ENCODE measurements around the gene AMZ1.

Gene AMZ1

GRCh38 chr7:2687881-2688318 lies at the start of gene AMZ1:
Gene AMZ1 (plus strand): TSS chr7:2688202. CDS start chr7:2700452, 12,250 bp downstream.
- TF ChIP-seq JUND (IDR thresholded peaks at IDR 0.05; ENCODE audit: low read depth), result no peak
- DNase-seq (ENCODE audit: low read depth in 1 of 2, low spot score in 1 of 2), result peak; percentile 85 to 86
- in situ Hi-C loops (cut with HindIII; ENCODE audit: low pct_unique_long_range_greater_than_20kb, low sequenced_read_pairs), result no loop called here

GRCh38 chr7:2638224-2638991 lies 49.6 kb upstream of the AMZ1 start:
- no peak for TF ChIP-seq JUND (IDR thresholded peaks at IDR 0.05; ENCODE audit: low read depth)
- DNase-seq (ENCODE audit: low read depth in 1 of 2, low spot score in 1 of 2), result no peak
- in situ Hi-C loops (cut with HindIII; ENCODE audit: low pct_unique_long_range_greater_than_20kb, low sequenced_read_pairs), result no loop called here

GRCh38 chr7:2639181-2639681 lies 48.8 kb upstream of the AMZ1 start:
- no peak for TF ChIP-seq JUND (IDR thresholded peaks at IDR 0.05; ENCODE audit: low read depth)
- no peak for DNase-seq (ENCODE audit: low read depth in 1 of 2, low spot score in 1 of 2)
- in situ Hi-C loops (cut with HindIII; ENCODE audit: low pct_unique_long_range_greater_than_20kb, low sequenced_read_pairs), result no loop called here

- TF ChIP-seq JUND (IDR thresholded peaks at IDR 0.05; ENCODE audit: low read depth), result no peak
- no peak for DNase-seq (ENCODE audit: low read depth in 1 of 2, low spot score in 1 of 2)
- in situ Hi-C loops (cut with HindIII; ENCODE audit: low pct_unique_long_range_greater_than_20kb, low sequenced_read_pairs), result no loop called here
Measured at GRCh38 chr7:2639695-2640481, 48.1 kb upstream of the AMZ1 start.

- in situ Hi-C loops (cut with HindIII; ENCODE audit: low pct_unique_long_range_greater_than_20kb, low sequenced_read_pairs), result no loop called here
- TF ChIP-seq JUND (IDR thresholded peaks at IDR 0.05; ENCODE audit: low read depth), result no peak
- DNase-seq (ENCODE audit: low read depth in 1 of 2, low spot score in 1 of 2), result peak in 1 of 2 experiments; percentile 39
Measured at GRCh38 chr7:2640482-2640830, 47.5 kb upstream of the AMZ1 start.

GRCh38 chr7:2640846-2641316 lies 47.1 kb upstream of the AMZ1 start:
- no peak for DNase-seq (ENCODE audit: low read depth in 1 of 2, low spot score in 1 of 2)
- no peak for TF ChIP-seq JUND (IDR thresholded peaks at IDR 0.05; ENCODE audit: low read depth)
- in situ Hi-C loops (cut with HindIII; ENCODE audit: low pct_unique_long_range_greater_than_20kb, low sequenced_read_pairs), result no loop called here

GRCh38 chr7:2641406-2642393 lies 46.3 kb upstream of the AMZ1 start:
- DNase-seq (ENCODE audit: low read depth in 1 of 2, low spot score in 1 of 2), result no peak
- in situ Hi-C loops (cut with HindIII; ENCODE audit: low pct_unique_long_range_greater_than_20kb, low sequenced_read_pairs), result no loop called here

GRCh38 chr7:2643386-2644219 lies 44.4 kb upstream of the AMZ1 start:
- TF ChIP-seq JUND (IDR thresholded peaks at IDR 0.05; ENCODE audit: low read depth), result no peak
- in situ Hi-C loops (cut with HindIII; ENCODE audit: low pct_unique_long_range_greater_than_20kb, low sequenced_read_pairs), result no loop called here
- DNase-seq (ENCODE audit: low read depth in 1 of 2, low spot score in 1 of 2), result peak in 1 of 2 experiments; percentile 46

More at GRCh38 chr7:2641406-2642393, 46.3 kb upstream of the AMZ1 start:
- no peak for TF ChIP-seq JUND (IDR thresholded peaks at IDR 0.05; ENCODE audit: low read depth)

GRCh38 chr7:2644220-2644561 lies 43.8 kb upstream of the AMZ1 start:
- in situ Hi-C loops (cut with HindIII; ENCODE audit: low pct_unique_long_range_greater_than_20kb, low sequenced_read_pairs), result no loop called here
- no peak for TF ChIP-seq JUND (IDR thresholded peaks at IDR 0.05; ENCODE audit: low read depth)
- DNase-seq (ENCODE audit: low read depth in 1 of 2, low spot score in 1 of 2), result no peak

- no peak for DNase-seq (ENCODE audit: low read depth in 1 of 2, low spot score in 1 of 2)
- no peak for TF ChIP-seq JUND (IDR thresholded peaks at IDR 0.05; ENCODE audit: low read depth)
- in situ Hi-C loops (cut with HindIII; ENCODE audit: low pct_unique_long_range_greater_than_20kb, low sequenced_read_pairs), result no loop called here
Measured at GRCh38 chr7:2644562-2645273, 43.3 kb upstream of the AMZ1 start.

All from T47D (cell line).